Hepatocyte (in vitro differentiated cells): ENCODE data around the gene PTPRZ1. TPM values are rescaled to one million over a fixed set of nuclear protein-coding genes. Genes with fewer than 3 reads are reported as not detected.
A peak's percentile ranks its signal among the peaks of the same experiment; 100 is the strongest.

Experiments
- DNase-seq: peaks from one replicate; pipeline ENCODE4 v3.0.0-alpha.2; 2016; ENCODE audit warnings: low spot score
- H2AFZ ChIP-seq: fragments of 200-600 bp; sonication (generic); 2 replicates; pipeline ENCODE4 v1.6.0; 2016; ENCODE audit warnings: antibody characterized with exemption, mild to moderate bottlenecking
- H3K27ac ChIP-seq: fragments of 200-600 bp; sonication (generic); 2 replicates; pipeline ENCODE4 v1.5.1; 2016; ENCODE audit warnings: mild to moderate bottlenecking
- H3K27me3 ChIP-seq: fragments of 200-600 bp; sonication (generic); 2 replicates; pipeline ENCODE4 v1.6.1; 2016
- H3K36me3 ChIP-seq: fragments of 200-600 bp; sonication (generic); replicated peaks from 2 replicates; pipeline ENCODE4 v1.5.1; 2016; ENCODE audit warnings: low read depth; ENCODE audit not compliant: insufficient read depth
- H3K4me1 ChIP-seq: fragments of 200-600 bp; sonication (generic); 2 replicates; pipeline ENCODE4 v1.5.1; 2016; ENCODE audit warnings: mild to moderate bottlenecking, moderate library complexity; ENCODE audit not compliant: insufficient read depth
- H3K4me2 ChIP-seq: fragments of 200-600 bp; sonication (generic); 2 replicates; pipeline ENCODE4 v1.6.0; 2016
- H3K4me3 ChIP-seq: fragments of 200-600 bp; sonication (generic); 2 replicates; pipeline ENCODE4 v1.5.1; 2016; ENCODE audit warnings: mild to moderate bottlenecking
- H3K79me2 ChIP-seq: fragments of 200-600 bp; sonication (generic); 2 replicates; pipeline ENCODE4 v1.6.0; 2017; ENCODE audit warnings: mild to moderate bottlenecking
- H3K9me2 ChIP-seq: fragments of 200-600 bp; sonication (generic); replicated peaks from 2 replicates; pipeline ENCODE4 v1.6.0; 2017; ENCODE audit warnings: mild to moderate bottlenecking; ENCODE audit not compliant: insufficient read depth
- H3K9me3 ChIP-seq: fragments of 200-600 bp; sonication (generic); 2 replicates; pipeline ENCODE4 v1.5.1; 2016; ENCODE audit warnings: low read depth, mild to moderate bottlenecking
- H4K20me1 ChIP-seq: fragments of 200-600 bp; sonication (generic); 2 replicates; pipeline ENCODE4 v1.6.0; 2016; ENCODE audit warnings: mild to moderate bottlenecking; ENCODE audit not compliant: insufficient read depth, poor library complexity, severe bottlenecking
- EZH2 ChIP-seq: fragments of 200-600 bp; sonication (generic); IDR thresholded peaks from 2 replicates; pipeline ENCODE4 v1.6.1; 2016; ENCODE audit warnings: antibody characterized with exemption, mild to moderate bottlenecking, borderline replicate concordance
- EZH2phosphoT487 ChIP-seq: fragments of 200-600 bp; sonication (generic); IDR thresholded peaks from one replicate; pipeline ENCODE4 v1.6.1; 2018; ENCODE audit warnings: antibody characterized with exemption, mild to moderate bottlenecking, low read depth, moderate library complexity; ENCODE audit not compliant: unreplicated experiment, severe bottlenecking
- WGBS: methylation state at CpG from one replicate; pipeline ENCODE4 v1.1.6; 2016; ENCODE audit warnings: low lambda C conversion rate; ENCODE audit errors: missing lambda C conversion rate; 5-methylcytosine and 5-hydroxymethylcytosine counted together
- polyA plus RNA-seq: library from polyadenylated mRNA; unstranded; fragments of >200 nt; fragmentation: Nextera tagmentation; extraction: Ambion mirVana; gene quantifications from 2 replicates; pipeline ENCODE4 v1.2.1, GENCODE V29; 2016
- total RNA-seq: library from RNA; depleted of rRNA; stranded (reverse); fragments of >200 nt; gene quantifications from 2 replicates; pipeline ENCODE4 v1.2.3, GENCODE V29; 2014
- TF ChIP-seq, protein P1 (sequence below): fragments of 200-600 bp; sonication (generic); IDR thresholded peaks from 2 replicates; pipeline ENCODE4 v1.5.1; 2016; ENCODE audit warnings: antibody characterized with exemption, mild to moderate bottlenecking; ENCODE audit not compliant: poor library complexity

PTPRZ1 gene
- total and polyA plus RNA-seq, 2 experiments from 2014 or later, result 0.41 to 5.0 TPM

DNA sequence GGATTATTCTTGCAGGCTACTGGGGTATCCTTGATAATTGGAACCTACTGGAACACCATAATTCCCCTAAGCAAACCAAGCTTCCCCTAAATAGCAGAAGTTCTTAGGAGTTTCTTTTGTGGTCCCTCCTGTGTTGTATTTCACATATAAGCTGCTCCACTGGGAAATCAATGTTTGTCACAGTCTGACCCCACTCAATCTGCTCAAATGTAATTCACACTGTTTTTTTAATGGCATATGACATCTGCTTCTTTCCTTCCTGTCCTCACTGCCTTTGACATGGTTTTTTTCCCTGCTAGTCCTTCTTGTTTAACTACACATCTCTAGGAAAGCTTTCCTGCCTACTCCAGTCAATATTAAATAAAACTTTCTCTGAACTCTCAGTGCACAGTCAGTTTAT, 1.8 kb upstream of the PTPRZ1 start:
- Histone ChIP-seq H3K79me2 (no peaks in the 10 kb centered on the region), H4K20me1 (no peaks in the 10 kb centered on the region), H3K27ac (no peak overlapping the region), H3K4me2 (no peak overlapping the region), H2AFZ (no peak overlapping the region), H3K9me2 (no peaks in the 10 kb centered on the region), H3K4me3 (no peak overlapping the region), H3K36me3 (no peaks in the 10 kb centered on the region), H3K9me3 (no peaks in the 10 kb centered on the region), H3K27me3 (peaks cover 64% of the 10 kb centered on the region), H3K4me1 (no peaks in the 10 kb centered on the region)
- no peak for DNase-seq
- TF ChIP-seq, protein P1, sequence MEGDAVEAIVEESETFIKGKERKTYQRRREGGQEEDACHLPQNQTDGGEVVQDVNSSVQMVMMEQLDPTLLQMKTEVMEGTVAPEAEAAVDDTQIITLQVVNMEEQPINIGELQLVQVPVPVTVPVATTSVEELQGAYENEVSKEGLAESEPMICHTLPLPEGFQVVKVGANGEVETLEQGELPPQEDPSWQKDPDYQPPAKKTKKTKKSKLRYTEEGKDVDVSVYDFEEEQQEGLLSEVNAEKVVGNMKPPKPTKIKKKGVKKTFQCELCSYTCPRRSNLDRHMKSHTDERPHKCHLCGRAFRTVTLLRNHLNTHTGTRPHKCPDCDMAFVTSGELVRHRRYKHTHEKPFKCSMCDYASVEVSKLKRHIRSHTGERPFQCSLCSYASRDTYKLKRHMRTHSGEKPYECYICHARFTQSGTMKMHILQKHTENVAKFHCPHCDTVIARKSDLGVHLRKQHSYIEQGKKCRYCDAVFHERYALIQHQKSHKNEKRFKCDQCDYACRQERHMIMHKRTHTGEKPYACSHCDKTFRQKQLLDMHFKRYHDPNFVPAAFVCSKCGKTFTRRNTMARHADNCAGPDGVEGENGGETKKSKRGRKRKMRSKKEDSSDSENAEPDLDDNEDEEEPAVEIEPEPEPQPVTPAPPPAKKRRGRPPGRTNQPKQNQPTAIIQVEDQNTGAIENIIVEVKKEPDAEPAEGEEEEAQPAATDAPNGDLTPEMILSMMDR, result no peak
- TF ChIP-seq EZH2phosphoT487 (no peak), EZH2 (no peak)

GRCh38 chr7:121873289-121874194, 581 bp downstream of the PTPRZ1 start:
- Histone ChIP-seq H3K27me3 (peaks cover 76% of the 10 kb centered on the region), H3K9me3 (no peaks in the 10 kb centered on the region), H3K4me2 (peak overlapping the region; percentile 97), H3K4me3 (peak overlapping the region; percentile 76), H3K9me2 (no peaks in the 10 kb centered on the region), H4K20me1 (no peaks in the 10 kb centered on the region), H3K27ac (no peak overlapping the region), H3K4me1 (no peaks in the 10 kb centered on the region), H3K79me2 (no peaks in the 10 kb centered on the region), H3K36me3 (no peaks in the 10 kb centered on the region), H2AFZ (peak overlapping the region; percentile 96)
- WGBS, result 2% methylated on average over 32 of the region's 51 CpGs
- TF ChIP-seq EZH2 (no peak), EZH2phosphoT487 (no peak)
- TF ChIP-seq, protein P1, result no peak
- peak; percentile 14 for DNase-seq

- 20% methylated on average over 9 of the region's 9 CpGs for WGBS
- H3K27me3 ChIP-seq, result peaks cover 68% of the 10 kb centered on the region
These were observed 1.3 kb downstream of the PTPRZ1 start for GRCh38 chr7:121874298-121874697.

More at GRCh38 chr7:121874298-121874697, 1.3 kb downstream of the PTPRZ1 start:
- H3K9me3 ChIP-seq, result no peaks in the 10 kb centered on the region
- H3K9me2 ChIP-seq, result no peaks in the 10 kb centered on the region
- no peak for TF ChIP-seq EZH2phosphoT487
- no peak for TF ChIP-seq EZH2
- TF ChIP-seq, protein P1, result no peak
- peak overlapping the region; percentile 76 for H3K4me3 ChIP-seq
- peak overlapping the region; percentile 97 for H3K4me2 ChIP-seq
- no peak for DNase-seq
- H3K27ac ChIP-seq, result no peak overlapping the region
- no peaks in the 10 kb centered on the region for H4K20me1 ChIP-seq
- no peaks in the 10 kb centered on the region for H3K36me3 ChIP-seq
- H2AFZ ChIP-seq, result no peak overlapping the region
- H3K79me2 ChIP-seq, result no peaks in the 10 kb centered on the region
- H3K4me1 ChIP-seq, result no peaks in the 10 kb centered on the region
